Measurements from ENCODE around the gene MCF2L. TPM values are rescaled to one million over a fixed set of nuclear protein-coding genes. Genes with fewer than 3 reads are reported as not detected.
"Not testable (repeated sequence)": the region's sequence is repeated elsewhere in the genome, so short reads cannot be mapped to it uniquely, and the experiment has no call there.

MCF2L gene
- total RNA-seq, 2 experiments from 2014 or later, result 2.8 to 16.4 TPM

DNA sequence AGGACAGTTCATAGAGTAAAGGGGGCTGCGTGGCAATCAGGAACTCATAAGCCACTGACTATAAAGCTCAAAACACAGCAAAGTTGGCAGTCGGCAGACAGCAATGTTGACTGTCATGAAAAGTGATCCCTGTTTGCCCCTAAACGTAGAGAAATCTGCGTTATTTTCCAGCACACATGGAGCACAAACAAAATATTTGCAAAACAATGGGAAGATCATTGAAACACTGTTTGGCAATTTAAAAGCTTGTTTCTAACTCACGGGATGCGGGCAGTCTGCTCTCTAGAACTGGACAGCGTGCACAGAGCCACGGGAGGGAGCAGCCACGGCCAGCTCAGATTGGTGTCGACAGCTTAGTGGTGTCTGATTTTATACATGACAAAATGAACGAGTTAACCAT is 130.1 kb downstream of the MCF2L start:
- BruUV-seq (replicated peaks), result no TSS peak
- CTCF ChIA-PET (ENCODE audit: unreplicated experiment), result no interaction called here
- H3K36me3 ChIP-seq (ENCODE audit: insufficient read depth, low read length), result no peaks in the 10 kb centered on the region

DNA sequence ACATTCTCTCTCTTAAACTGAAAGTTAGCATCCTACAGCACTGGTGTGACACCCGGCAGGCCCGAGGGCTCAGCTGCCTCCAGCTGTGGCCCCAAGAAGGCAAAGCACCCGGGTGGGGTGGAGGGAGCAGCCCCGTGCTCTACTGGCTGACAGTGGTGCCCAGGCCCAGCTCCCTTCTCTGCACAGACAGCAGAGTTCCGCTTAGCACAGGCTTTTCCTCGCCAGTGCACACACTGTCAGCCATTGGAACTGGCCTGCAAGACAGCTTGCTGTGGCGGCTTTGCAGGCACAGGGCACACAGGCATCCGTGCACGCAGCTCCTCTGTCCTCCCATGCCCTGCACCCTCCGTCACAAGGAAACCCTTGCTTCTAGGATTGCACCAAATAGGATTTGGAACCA is 133.3 kb downstream of the MCF2L start:
- H3K9me3 ChIP-seq (ENCODE audit: low read length); H3K36me3 ChIP-seq (ENCODE audit: insufficient read depth, low read length); H3K4me2 ChIP-seq (ENCODE audit: low read length); DNase-seq (ENCODE audit: low spot score); H3K4me1 ChIP-seq (ENCODE audit: insufficient read depth, low read length, poor library complexity, severe bottlenecking); H3K9me2 ChIP-seq (ENCODE audit: insufficient read depth, low read length); POLR2A ChIA-PET; H3K27ac ChIP-seq (ENCODE audit: low read depth, low read length, poor library complexity, severe bottlenecking); CTCF ChIA-PET (ENCODE audit: unreplicated experiment); H4K20me1 ChIP-seq (ENCODE audit: insufficient read depth, low read length); H2AFZ ChIP-seq (ENCODE audit: low read length); intact Hi-C loops (cut with micrococcal nuclease; ENCODE audit: unreplicated experiment); BruUV-seq (replicated peaks); H3K4me3 ChIP-seq (ENCODE audit: low read depth, low read length, poor library complexity, severe bottlenecking); H3K79me2 ChIP-seq (ENCODE audit: insufficient read depth, low read depth, low read length): not testable (repeated sequence)

More for the DNA sequence above, 130.1 kb downstream of the MCF2L start:
- no peaks in the 10 kb centered on the region for H3K79me2 ChIP-seq (ENCODE audit: insufficient read depth, low read depth, low read length)
- no peaks in the 10 kb centered on the region for H3K9me3 ChIP-seq (ENCODE audit: low read length)
- no peaks in the 10 kb centered on the region for H3K4me1 ChIP-seq (ENCODE audit: insufficient read depth, low read length, poor library complexity, severe bottlenecking)
- no peaks in the 10 kb centered on the region for H4K20me1 ChIP-seq (ENCODE audit: insufficient read depth, low read length)
- intact Hi-C loops (cut with micrococcal nuclease; ENCODE audit: unreplicated experiment), result no loop called here
- DNase-seq (ENCODE audit: low spot score), result no peak
- no peak overlapping the region for H3K4me3 ChIP-seq (ENCODE audit: low read depth, low read length, poor library complexity, severe bottlenecking)
- H2AFZ ChIP-seq (ENCODE audit: low read length), result no peak overlapping the region
- no peaks in the 10 kb centered on the region for H3K9me2 ChIP-seq (ENCODE audit: insufficient read depth, low read length)
- no peak overlapping the region for H3K27ac ChIP-seq (ENCODE audit: low read depth, low read length, poor library complexity, severe bottlenecking)
- TF ChIP-seq, protein P1, sequence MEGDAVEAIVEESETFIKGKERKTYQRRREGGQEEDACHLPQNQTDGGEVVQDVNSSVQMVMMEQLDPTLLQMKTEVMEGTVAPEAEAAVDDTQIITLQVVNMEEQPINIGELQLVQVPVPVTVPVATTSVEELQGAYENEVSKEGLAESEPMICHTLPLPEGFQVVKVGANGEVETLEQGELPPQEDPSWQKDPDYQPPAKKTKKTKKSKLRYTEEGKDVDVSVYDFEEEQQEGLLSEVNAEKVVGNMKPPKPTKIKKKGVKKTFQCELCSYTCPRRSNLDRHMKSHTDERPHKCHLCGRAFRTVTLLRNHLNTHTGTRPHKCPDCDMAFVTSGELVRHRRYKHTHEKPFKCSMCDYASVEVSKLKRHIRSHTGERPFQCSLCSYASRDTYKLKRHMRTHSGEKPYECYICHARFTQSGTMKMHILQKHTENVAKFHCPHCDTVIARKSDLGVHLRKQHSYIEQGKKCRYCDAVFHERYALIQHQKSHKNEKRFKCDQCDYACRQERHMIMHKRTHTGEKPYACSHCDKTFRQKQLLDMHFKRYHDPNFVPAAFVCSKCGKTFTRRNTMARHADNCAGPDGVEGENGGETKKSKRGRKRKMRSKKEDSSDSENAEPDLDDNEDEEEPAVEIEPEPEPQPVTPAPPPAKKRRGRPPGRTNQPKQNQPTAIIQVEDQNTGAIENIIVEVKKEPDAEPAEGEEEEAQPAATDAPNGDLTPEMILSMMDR (conservative IDR thresholded peaks at IDR 0.05; ENCODE audit: low read length), result no peak
- TF ChIP-seq EZH2phosphoT487 (IDR thresholded peaks at IDR 0.05; ENCODE audit: borderline replicate concordance, low read depth, low read length), result no peak
- POLR2A ChIA-PET, result interaction anchor here (0.6 kb wide), 1 partner anchor 55 kb away, joined by 3 read pairs; no protein-coding TSS in a partner anchor
- H3K4me2 ChIP-seq (ENCODE audit: low read length), result no peak overlapping the region

DNA sequence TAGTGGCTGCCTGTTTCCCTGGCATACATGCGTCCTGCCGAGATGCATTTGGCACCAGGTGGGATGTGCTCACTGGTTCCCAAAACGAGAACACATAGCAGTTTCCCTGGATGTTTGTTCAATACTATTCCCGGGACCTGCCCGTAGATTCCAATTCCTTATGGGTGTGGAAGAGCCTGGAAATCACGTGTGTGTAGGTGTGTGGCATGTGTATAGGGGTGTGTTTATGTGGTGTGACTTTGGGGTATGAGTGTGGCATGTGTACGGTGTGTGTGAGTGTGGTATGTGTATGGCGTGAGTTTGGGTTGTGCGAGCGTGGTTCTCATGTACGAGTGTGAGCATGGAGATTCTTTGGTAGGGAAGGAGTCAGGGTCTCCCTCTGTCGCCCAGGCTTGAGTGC is 133.7 kb downstream of the MCF2L start:
- DNase-seq (ENCODE audit: low spot score), result no peak
- POLR2A ChIA-PET, result no interaction called here
- H2AFZ ChIP-seq (ENCODE audit: low read length), result no peak overlapping the region
- CTCF ChIA-PET (ENCODE audit: unreplicated experiment), result no interaction called here
- no peaks in the 10 kb centered on the region for H3K79me2 ChIP-seq (ENCODE audit: insufficient read depth, low read depth, low read length)
- no peaks in the 10 kb centered on the region for H3K9me2 ChIP-seq (ENCODE audit: insufficient read depth, low read length)
- no TSS peak for BruUV-seq (replicated peaks)
- H3K4me3 ChIP-seq (ENCODE audit: low read depth, low read length, poor library complexity, severe bottlenecking), result no peak overlapping the region
- H3K4me2 ChIP-seq (ENCODE audit: low read length), result no peak overlapping the region
- H3K27ac ChIP-seq (ENCODE audit: low read depth, low read length, poor library complexity, severe bottlenecking), result no peak overlapping the region
- H4K20me1 ChIP-seq (ENCODE audit: insufficient read depth, low read length), result no peaks in the 10 kb centered on the region
- intact Hi-C loops (cut with micrococcal nuclease; ENCODE audit: unreplicated experiment), result no loop called here
- no peaks in the 10 kb centered on the region for H3K4me1 ChIP-seq (ENCODE audit: insufficient read depth, low read length, poor library complexity, severe bottlenecking)
- TF ChIP-seq EZH2phosphoT487 (IDR thresholded peaks at IDR 0.05; ENCODE audit: borderline replicate concordance, low read depth, low read length), result no peak
- TF ChIP-seq, protein P1 (conservative IDR thresholded peaks at IDR 0.05; ENCODE audit: low read length), result no peak
- no peaks in the 10 kb centered on the region for H3K36me3 ChIP-seq (ENCODE audit: insufficient read depth, low read length)
- H3K9me3 ChIP-seq (ENCODE audit: low read length), result no peaks in the 10 kb centered on the region

Measured in OCI-LY7 (cell line).